GM06990 (cell line): ENCODE results near the gene PTPRN2.

Experiments
- DNase-seq: peaks from one replicate; pipeline ENCODE4 v3.0.0-alpha.2; 2011; ENCODE audit not compliant: insufficient read length; ENCODE audit errors: extremely low read depth
- H3K27me3 ChIP-seq: replicated peaks from 2 replicates; pipeline ENCODE4 v1.6.0; 2011; ENCODE audit warnings: low read length; ENCODE audit not compliant: control insufficient read depth, insufficient read depth
- H3K36me3 ChIP-seq: 2 replicates; pipeline ENCODE4 v1.5.1; 2011; ENCODE audit warnings: low read length; ENCODE audit not compliant: control insufficient read depth, insufficient read depth
- H3K4me3 ChIP-seq: replicated peaks from 2 replicates; pipeline ENCODE4 v1.5.1; 2011; ENCODE audit warnings: low read depth, mild to moderate bottlenecking, control low read depth, low read length
- CTCF ChIP-seq: IDR thresholded peaks from 2 replicates; pipeline ENCODE4 v1.5.1; 2011; ENCODE audit warnings: low read length, control low read depth, mild to moderate bottlenecking, inconsistent platforms; ENCODE audit not compliant: insufficient read depth, poor library complexity, severe bottlenecking

Gene PTPRN2

GRCh38 chr7:158024881-158025280 is 562.7 kb downstream of the PTPRN2 start:
- Histone ChIP-seq H3K36me3 (no peaks in the 10 kb centered on the region), H3K27me3 (no peaks in the 10 kb centered on the region), H3K4me3 (no peak overlapping the region)
- TF ChIP-seq CTCF, result no peak
- DNase-seq, result no peak

GRCh38 chr7:158024351-158024715 is 563.3 kb downstream of the PTPRN2 start:
- Histone ChIP-seq H3K4me3 (no peak overlapping the region), H3K27me3 (no peaks in the 10 kb centered on the region), H3K36me3 (no peaks in the 10 kb centered on the region)
- no peak for DNase-seq
- TF ChIP-seq CTCF, result no peak

GRCh38 chr7:158023681-158024350 is 563.8 kb downstream of the PTPRN2 start:
- TF ChIP-seq CTCF, result no peak
- Histone ChIP-seq H3K36me3 (no peaks in the 10 kb centered on the region), H3K4me3 (no peak overlapping the region), H3K27me3 (no peaks in the 10 kb centered on the region)
- no peak for DNase-seq

GRCh38 chr7:158023157-158023556 is 564.5 kb downstream of the PTPRN2 start:
- no peak for TF ChIP-seq CTCF
- no peaks in the 10 kb centered on the region for H3K27me3 ChIP-seq
- no peak overlapping the region for H3K4me3 ChIP-seq
- no peaks in the 10 kb centered on the region for H3K36me3 ChIP-seq
- no peak for DNase-seq

- H3K4me3 ChIP-seq, result no peak overlapping the region
- no peak for TF ChIP-seq CTCF
- H3K36me3 ChIP-seq, result no peaks in the 10 kb centered on the region
- no peak for DNase-seq
- H3K27me3 ChIP-seq, result no peaks in the 10 kb centered on the region
These were observed 565.0 kb downstream of the PTPRN2 start for GRCh38 chr7:158022601-158023000.

GRCh38 chr7:158021836-158022235 is 565.8 kb downstream of the PTPRN2 start:
- TF ChIP-seq CTCF, result no peak
- H3K27me3 ChIP-seq, result no peaks in the 10 kb centered on the region
- H3K4me3 ChIP-seq, result no peak overlapping the region
- DNase-seq, result no peak
- no peaks in the 10 kb centered on the region for H3K36me3 ChIP-seq
